A172 (cell line): Measurements from ENCODE around the gene EIF6. TPM values are rescaled to one million over a fixed set of nuclear protein-coding genes. Genes with fewer than 3 reads are reported as not detected.
A peak's percentile ranks its signal among the peaks of the same experiment; 100 is the strongest.
"Not testable (repeated sequence)": the region's sequence is repeated elsewhere in the genome, so short reads cannot be mapped to it uniquely, and the experiment has no call there.

ENCODE experiments used
- DNase-seq: peaks from one replicate; pipeline ENCODE4 v3.0.0-alpha.2; 2015; ENCODE audit warnings: low spot score
- total RNA-seq: library from RNA; depleted of rRNA; stranded (reverse); fragments of >200 nt; shearing (Covaris generic); gene quantifications from 2 replicates; pipeline ENCODE4 v1.2.3, GENCODE V29; 2014

The EIF6 gene
- total RNA-seq, 1 experiment from 2014 or later, result 230 TPM

DNA sequence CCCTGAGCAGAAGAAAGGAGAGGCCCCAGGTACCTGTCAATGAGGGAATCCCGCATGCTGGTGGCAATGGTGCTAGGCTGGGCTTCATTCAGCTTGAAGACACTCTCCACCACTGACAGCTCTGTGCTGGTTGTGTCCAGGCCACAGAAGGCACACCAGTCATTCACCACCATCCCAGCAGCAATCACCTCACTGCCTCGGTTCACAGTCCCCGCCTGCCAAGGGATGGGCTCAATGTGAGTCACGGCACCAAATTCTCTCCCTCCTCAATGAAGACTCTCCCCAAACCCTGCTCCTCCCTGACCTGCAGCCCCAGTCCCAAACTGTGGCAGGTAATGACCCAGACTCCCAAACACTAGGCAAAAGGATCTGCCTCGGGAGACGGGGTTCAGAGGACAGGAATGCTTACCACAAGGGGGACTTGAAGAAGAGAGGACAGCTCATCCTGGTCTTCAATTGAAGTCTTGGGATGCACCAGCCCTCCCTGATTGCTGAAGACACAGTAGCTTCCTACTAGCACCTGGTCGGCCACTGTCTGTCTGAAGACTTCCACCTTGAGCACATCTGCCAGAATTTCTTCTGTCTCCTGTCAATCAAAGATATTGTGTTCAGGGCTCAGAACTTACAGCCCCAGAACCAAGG lies 4.9 kb downstream of the EIF6 start:
- DNase-seq, result no peak

GRCh38 chr20:35279040-35279439 lies 5.5 kb downstream of the EIF6 start:
- DNase-seq, result no peak

GRCh38 chr20:35277531-35278395 lies 6.8 kb downstream of the EIF6 start, which contains the start of gene MMP24OS:
Gene MMP24OS (minus strand): TSS chr20:35278122. CDS start chr20:35277929, 193 bp downstream.
- peak; percentile 62 for DNase-seq

GRCh38 chr20:35277127-35277526 lies 7.4 kb downstream of the EIF6 start:
- DNase-seq, result no peak

- no peak for DNase-seq
Measured at GRCh38 chr20:35276408-35276807, 8.2 kb downstream of the EIF6 start.

GRCh38 chr20:35275741-35276251 lies 8.8 kb downstream of the EIF6 start:
- no peak for DNase-seq

GRCh38 chr20:35274172-35275092 lies 10.1 kb downstream of the EIF6 start:
- DNase-seq, result no peak

DNA sequence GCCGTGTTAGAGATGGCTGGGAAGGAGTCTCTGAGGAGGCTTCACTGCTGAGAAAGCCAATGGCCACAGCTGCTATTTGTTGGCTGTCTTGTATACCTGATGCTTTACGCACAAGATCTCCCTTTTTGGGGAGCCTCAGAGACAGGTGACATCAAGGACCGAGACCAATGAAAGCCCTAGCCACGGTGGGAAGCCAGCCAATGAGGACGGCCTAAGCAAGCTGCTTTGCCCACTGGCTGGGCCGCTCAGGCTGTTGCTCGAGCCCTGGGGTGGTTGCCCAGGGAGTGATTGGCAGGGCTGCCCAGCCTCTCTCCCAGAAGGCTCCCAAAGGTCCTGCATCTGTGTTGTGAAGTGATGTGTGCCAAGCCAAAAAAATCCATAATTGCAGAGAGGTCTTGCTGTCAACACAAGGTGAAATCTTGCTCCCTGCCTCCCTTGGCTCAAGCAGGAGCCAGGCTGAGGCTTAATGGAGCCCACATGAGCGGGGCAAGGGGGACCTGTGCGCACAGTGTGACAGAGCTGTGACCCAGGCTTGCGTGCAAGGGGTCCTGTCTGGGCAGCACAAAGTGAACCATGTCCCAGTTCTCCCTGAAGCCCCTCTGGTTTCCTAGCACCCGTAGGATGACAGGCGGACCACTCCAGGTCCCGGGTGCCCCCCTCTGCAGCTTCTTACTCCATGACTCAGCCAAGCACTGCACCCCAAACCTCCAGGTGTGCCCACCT lies 11.0 kb downstream of the EIF6 start:
- DNase-seq, result peak; percentile 52

- DNase-seq, result no peak
Measured at GRCh38 chr20:35271904-35272303, 12.7 kb downstream of the EIF6 start.

DNA sequence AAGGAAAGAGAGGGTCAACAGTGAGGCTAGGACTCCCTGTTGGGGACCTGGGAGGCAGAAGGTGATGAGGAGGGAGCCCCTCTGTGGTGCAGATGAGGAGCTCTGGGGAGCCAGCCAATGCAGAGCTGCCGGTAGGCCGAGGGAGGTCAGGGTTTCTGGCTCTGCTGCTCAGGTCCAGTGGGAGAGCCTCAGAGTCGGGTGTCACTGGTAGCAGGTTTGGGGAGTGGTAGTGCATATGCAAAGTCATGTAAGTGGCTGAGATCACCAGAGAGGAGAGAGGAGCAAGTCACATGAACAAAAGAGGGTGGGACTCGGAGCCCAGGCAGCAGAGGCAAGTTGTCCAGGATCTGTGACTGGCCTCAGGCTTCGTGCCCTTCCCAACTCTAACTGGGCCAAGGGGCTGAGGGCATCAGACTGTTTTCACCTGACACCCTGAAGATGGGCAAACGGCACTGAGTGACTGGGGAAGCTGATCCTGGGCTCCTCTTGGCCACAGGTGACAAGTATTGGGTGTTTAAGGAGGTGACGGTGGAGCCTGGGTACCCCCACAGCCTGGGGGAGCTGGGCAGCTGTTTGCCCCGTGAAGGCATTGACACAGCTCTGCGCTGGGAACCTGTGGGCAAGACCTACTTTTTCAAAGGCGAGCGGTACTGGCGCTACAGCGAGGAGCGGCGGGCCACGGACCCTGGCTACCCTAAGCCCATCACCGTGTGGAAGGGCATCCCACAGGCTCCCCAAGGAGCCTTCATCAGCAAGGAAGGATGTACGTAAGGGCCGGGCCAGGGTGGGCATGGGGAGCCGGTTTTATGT lies 13.3 kb downstream of the EIF6 start:
- DNase-seq, result peak; percentile 47

DNA sequence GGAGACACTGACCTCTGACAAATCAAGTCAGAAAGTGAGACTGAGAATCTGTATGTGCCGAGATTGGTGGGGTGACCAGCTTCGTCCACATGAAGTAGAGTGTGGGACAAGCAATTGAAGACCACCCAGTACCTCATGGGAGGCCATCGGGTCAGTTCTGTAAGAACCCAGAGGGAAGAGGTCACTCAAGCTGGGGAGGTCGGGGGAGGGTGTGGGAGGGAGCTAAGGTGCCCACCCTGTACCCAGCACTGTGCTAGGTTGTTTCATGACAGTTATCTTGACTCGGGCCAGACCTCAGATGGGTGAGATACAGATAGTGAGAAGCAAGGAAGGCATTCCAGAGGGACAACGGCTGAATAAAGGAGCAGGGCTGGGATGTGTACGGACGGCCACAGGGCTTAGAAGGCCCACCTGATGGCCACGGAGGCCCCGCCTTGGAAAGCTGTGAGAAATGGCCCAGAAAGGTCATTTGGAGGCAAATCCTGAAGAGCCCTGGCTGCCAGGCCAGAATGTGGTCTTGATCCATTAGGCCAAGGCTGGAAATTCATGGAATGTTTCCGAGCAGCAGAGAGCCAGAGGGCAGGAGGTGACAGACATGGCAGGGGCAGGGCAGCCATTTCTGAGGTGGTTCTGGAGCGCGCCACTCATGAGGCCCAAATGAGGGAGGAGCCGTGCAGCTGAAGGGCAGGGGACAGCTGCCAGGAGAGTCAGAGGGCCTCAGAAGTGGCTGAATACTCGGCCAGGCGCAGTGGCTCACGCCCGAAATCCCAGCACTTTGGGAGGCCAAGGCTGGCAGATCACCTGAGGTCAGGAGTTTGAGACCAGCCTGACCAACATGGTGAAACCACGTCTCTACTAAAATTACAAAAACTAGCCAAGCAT lies 14.3 kb downstream of the EIF6 start:
- no peak for DNase-seq

- DNase-seq, result peak; percentile 86
Measured at GRCh38 chr20:35269055-35269781, 15.4 kb downstream of the EIF6 start.

DNA sequence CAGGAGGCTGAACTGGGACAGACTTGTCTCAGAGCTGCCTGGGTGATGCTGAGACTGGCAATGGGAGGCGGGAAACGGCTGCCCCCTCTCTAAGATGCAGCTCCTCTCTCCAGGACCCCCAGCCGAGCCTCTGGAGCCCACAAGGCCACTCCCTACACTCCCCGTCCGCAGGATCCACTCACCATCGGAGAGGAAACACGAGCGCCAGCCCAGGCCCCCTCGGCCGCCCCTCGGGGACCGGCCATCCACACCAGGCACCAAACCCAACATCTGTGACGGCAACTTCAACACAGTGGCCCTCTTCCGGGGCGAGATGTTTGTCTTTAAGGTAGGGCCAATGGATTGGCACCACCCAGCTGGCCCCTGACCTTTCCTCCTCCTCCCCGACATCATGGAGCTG lies 17.5 kb downstream of the EIF6 start:
- DNase-seq, result no peak

DNA sequence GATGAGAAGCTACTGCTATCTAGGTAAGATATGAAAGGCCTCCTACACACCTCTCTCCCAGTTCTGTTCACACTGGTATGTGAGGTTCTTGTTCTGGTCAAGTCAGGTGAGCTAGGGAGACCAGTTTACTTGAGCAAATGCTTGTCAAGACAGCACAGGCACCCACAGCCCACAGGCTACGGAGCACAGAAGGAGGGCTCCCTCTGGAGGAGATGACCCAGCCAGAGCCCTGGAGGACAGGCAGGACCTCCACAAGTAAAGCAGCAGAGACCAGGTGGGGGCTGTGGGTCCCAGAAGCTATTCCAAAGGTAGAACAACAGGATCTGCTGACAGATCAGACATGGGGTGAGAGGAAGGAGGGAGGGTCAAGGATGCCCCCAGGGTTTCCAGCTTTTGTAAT lies 19.8 kb downstream of the EIF6 start:
- peak; percentile 55 for DNase-seq

DNA sequence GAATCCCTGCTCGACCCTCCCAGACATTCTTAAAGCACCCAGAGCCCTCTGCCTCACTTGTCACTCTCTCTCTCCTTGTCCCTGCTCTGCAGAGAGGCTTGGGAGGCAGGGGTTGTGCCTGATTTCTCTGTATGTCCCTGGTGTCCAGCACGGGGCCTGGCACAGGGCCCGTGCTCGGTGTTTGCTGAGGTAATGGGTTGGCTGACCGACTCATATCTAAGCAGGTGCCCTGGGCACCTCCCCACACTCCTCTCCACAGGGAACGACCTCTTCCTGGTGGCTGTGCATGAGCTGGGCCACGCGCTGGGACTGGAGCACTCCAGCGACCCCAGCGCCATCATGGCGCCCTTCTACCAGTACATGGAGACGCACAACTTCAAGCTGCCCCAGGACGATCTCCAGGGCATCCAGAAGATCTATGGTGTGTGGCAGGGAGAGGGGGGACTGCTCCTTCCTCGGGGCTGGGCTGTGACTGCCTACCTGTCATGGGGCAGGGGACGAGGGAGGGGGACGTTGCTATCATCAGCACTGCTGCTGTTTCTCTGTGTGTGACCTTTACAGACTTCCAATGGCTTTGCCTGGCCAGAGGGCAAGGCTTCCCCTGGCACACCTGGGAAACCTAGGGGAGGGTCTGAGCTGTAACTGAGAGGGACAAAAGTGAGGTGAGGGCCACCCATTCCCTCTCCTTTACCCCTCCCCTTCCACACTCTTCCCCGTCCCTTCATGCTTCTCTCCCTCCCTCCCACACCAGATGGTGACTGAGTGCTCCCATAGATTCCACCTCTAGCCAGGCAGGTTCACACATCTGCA lies 20.8 kb downstream of the EIF6 start:
- peak; percentile 74 for DNase-seq

DNA sequence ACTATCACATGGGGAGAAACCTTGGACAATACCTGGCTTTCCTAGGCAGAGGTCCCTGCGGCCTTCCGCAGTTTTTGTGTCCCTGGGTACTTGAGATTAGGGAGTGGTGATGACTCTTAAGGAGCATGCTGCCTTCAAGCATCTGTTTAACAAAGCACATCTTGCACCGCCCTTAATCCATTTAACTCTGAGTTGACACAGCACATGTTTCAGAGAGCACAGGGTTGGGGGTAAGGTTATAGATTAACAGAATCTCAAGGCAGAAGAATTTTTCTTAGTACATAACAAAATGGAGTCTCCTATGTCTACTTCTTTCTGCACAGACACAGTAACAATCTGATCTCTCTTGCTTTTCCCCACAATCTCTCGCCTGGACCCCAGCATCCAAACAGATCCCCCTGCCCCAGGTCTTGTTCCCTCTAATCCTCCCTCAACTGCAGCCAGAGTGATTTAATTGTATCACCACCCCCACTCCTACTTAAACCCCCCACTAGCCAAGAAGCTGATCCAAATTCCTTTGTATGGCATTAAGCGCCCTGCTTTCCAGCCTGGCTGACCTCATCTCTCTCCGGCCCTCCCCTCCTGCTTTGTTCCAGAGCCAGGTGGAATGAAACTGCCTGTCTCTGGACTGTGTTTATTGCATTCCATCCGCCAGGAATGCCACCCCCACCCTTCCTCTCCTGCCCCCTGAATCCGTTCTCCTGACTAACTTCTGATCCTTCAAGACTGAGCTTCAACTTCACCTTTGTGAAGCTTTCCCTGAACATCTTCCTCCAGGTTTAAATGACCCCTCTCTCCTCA lies 21.6 kb downstream of the EIF6 start:
- peak; percentile 97 for DNase-seq

DNA sequence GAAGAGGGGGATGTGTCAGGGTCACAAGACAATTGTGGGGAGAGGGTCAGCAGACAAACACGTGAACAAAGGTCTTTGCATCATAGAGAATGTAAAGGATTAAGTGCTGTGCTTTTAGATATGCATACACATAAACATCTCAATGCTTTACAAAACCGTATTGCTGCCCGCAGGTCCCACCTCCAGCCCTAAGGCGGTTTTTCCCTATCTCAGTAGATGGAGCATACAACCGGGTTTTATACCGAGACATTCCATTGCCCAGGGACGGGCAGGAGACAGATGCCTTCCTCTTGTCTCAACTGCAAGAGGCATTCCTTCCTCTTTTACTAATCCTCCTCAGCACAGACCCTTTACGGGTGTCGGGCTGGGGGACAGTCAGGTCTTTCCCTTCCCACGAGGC lies 22.3 kb downstream of the EIF6 start:
- not testable (repeated sequence) for DNase-seq
